ENCODE results near the gene PLPPR1.
"Not testable (repeated sequence)": the region's sequence is repeated elsewhere in the genome, so short reads cannot be mapped to it uniquely, and the experiment has no call there.

Gene PLPPR1

GRCh38 chr9:101121836-101122399 lies 93.4 kb downstream of the PLPPR1 start:
- H3K36me3 ChIP-seq (ENCODE audit: control insufficient read depth, insufficient read depth, low read length) = no peaks in the 10 kb centered on the region
- H3K9me3 ChIP-seq (ENCODE audit: control insufficient read depth, insufficient read depth, low read depth, low read length) = peaks cover 48% of the 10 kb centered on the region
- no peaks in the 10 kb centered on the region for H3K4me1 ChIP-seq (ENCODE audit: control insufficient read depth, insufficient read depth, low read length)
- H3K27ac ChIP-seq (ENCODE audit: low read depth, low read length) = no peak overlapping the region
- no peaks in the 10 kb centered on the region for H3K27me3 ChIP-seq (ENCODE audit: control insufficient read depth, insufficient read depth, low read length)
- no peak overlapping the region for H3K9ac ChIP-seq (ENCODE audit: low read length)
- no peak overlapping the region for H3K4me3 ChIP-seq (ENCODE audit: low read depth, low read length)

- peaks cover 60% of the 10 kb centered on the region for H3K9me3 ChIP-seq (ENCODE audit: control insufficient read depth, insufficient read depth, low read depth, low read length)
- no peaks in the 10 kb centered on the region for H3K36me3 ChIP-seq (ENCODE audit: control insufficient read depth, insufficient read depth, low read length)
- H3K4me1 ChIP-seq (ENCODE audit: control insufficient read depth, insufficient read depth, low read length) = no peaks in the 10 kb centered on the region
- no peak overlapping the region for H3K4me3 ChIP-seq (ENCODE audit: low read depth, low read length)
- no peak overlapping the region for H3K9ac ChIP-seq (ENCODE audit: low read length)
- H3K27me3 ChIP-seq (ENCODE audit: control insufficient read depth, insufficient read depth, low read length) = no peaks in the 10 kb centered on the region
- no peak overlapping the region for H3K27ac ChIP-seq (ENCODE audit: low read depth, low read length)
These were observed 98.0 kb downstream of the PLPPR1 start for GRCh38 chr9:101126556-101126955.

GRCh38 chr9:101127369-101127768 lies 98.8 kb downstream of the PLPPR1 start:
- H3K4me3 ChIP-seq (ENCODE audit: low read depth, low read length); H3K4me1 ChIP-seq (ENCODE audit: control insufficient read depth, insufficient read depth, low read length); H3K36me3 ChIP-seq (ENCODE audit: control insufficient read depth, insufficient read depth, low read length): not testable (repeated sequence)

GRCh38 chr9:101128623-101129022 lies 100.1 kb downstream of the PLPPR1 start:
- Histone ChIP-seq H3K9me3 (ENCODE audit: control insufficient read depth, insufficient read depth, low read depth, low read length) (peaks cover 42% of the 10 kb centered on the region), H3K4me3 (ENCODE audit: low read depth, low read length) (no peak overlapping the region), H3K36me3 (ENCODE audit: control insufficient read depth, insufficient read depth, low read length) (no peaks in the 10 kb centered on the region), H3K4me1 (ENCODE audit: control insufficient read depth, insufficient read depth, low read length) (no peaks in the 10 kb centered on the region), H3K9ac (ENCODE audit: low read length) (no peak overlapping the region), H3K27me3 (ENCODE audit: control insufficient read depth, insufficient read depth, low read length) (no peaks in the 10 kb centered on the region), H3K27ac (ENCODE audit: low read depth, low read length) (no peak overlapping the region)

More at GRCh38 chr9:101127369-101127768, 98.8 kb downstream of the PLPPR1 start:
- not testable (repeated sequence) for H3K27ac ChIP-seq (ENCODE audit: low read depth, low read length); H3K27me3 ChIP-seq (ENCODE audit: control insufficient read depth, insufficient read depth, low read length); H3K9ac ChIP-seq (ENCODE audit: low read length)
- H3K9me3 ChIP-seq (ENCODE audit: control insufficient read depth, insufficient read depth, low read depth, low read length) = peaks cover 54% of the 10 kb centered on the region

- peaks cover 28% of the 10 kb centered on the region for H3K9me3 ChIP-seq (ENCODE audit: control insufficient read depth, insufficient read depth, low read depth, low read length)
- no peak overlapping the region for H3K27ac ChIP-seq (ENCODE audit: low read depth, low read length)
- no peak overlapping the region for H3K4me3 ChIP-seq (ENCODE audit: low read depth, low read length)
- no peak overlapping the region for H3K9ac ChIP-seq (ENCODE audit: low read length)
- H3K27me3 ChIP-seq (ENCODE audit: control insufficient read depth, insufficient read depth, low read length) = no peaks in the 10 kb centered on the region
- no peaks in the 10 kb centered on the region for H3K4me1 ChIP-seq (ENCODE audit: control insufficient read depth, insufficient read depth, low read length)
- H3K36me3 ChIP-seq (ENCODE audit: control insufficient read depth, insufficient read depth, low read length) = no peaks in the 10 kb centered on the region
These were observed 101.5 kb downstream of the PLPPR1 start for GRCh38 chr9:101130054-101130453.

GRCh38 chr9:101131326-101131725 lies 102.8 kb downstream of the PLPPR1 start:
- H3K4me1 ChIP-seq (ENCODE audit: control insufficient read depth, insufficient read depth, low read length) = peaks cover 11% of the 10 kb centered on the region
- no peak overlapping the region for H3K9ac ChIP-seq (ENCODE audit: low read length)
- H3K9me3 ChIP-seq (ENCODE audit: control insufficient read depth, insufficient read depth, low read depth, low read length) = peaks cover 18% of the 10 kb centered on the region
- no peak overlapping the region for H3K4me3 ChIP-seq (ENCODE audit: low read depth, low read length)
- H3K27me3 ChIP-seq (ENCODE audit: control insufficient read depth, insufficient read depth, low read length) = no peaks in the 10 kb centered on the region
- H3K27ac ChIP-seq (ENCODE audit: low read depth, low read length) = no peak overlapping the region
- H3K36me3 ChIP-seq (ENCODE audit: control insufficient read depth, insufficient read depth, low read length) = no peaks in the 10 kb centered on the region

GRCh38 chr9:101132801-101133200 lies 104.3 kb downstream of the PLPPR1 start:
- H3K27me3 ChIP-seq (ENCODE audit: control insufficient read depth, insufficient read depth, low read length) = no peaks in the 10 kb centered on the region
- peaks cover 3% of the 10 kb centered on the region for H3K9me3 ChIP-seq (ENCODE audit: control insufficient read depth, insufficient read depth, low read depth, low read length)
- H3K9ac ChIP-seq (ENCODE audit: low read length) = no peak overlapping the region
- H3K27ac ChIP-seq (ENCODE audit: low read depth, low read length) = no peak overlapping the region
- no peaks in the 10 kb centered on the region for H3K36me3 ChIP-seq (ENCODE audit: control insufficient read depth, insufficient read depth, low read length)
- H3K4me1 ChIP-seq (ENCODE audit: control insufficient read depth, insufficient read depth, low read length) = peaks cover 15% of the 10 kb centered on the region
- no peak overlapping the region for H3K4me3 ChIP-seq (ENCODE audit: low read depth, low read length)

- Histone ChIP-seq H3K27ac (ENCODE audit: low read depth, low read length) (no peak overlapping the region), H3K9ac (ENCODE audit: low read length) (no peak overlapping the region), H3K36me3 (ENCODE audit: control insufficient read depth, insufficient read depth, low read length) (no peaks in the 10 kb centered on the region), H3K4me1 (ENCODE audit: control insufficient read depth, insufficient read depth, low read length) (peaks cover 15% of the 10 kb centered on the region), H3K4me3 (ENCODE audit: low read depth, low read length) (no peak overlapping the region), H3K9me3 (ENCODE audit: control insufficient read depth, insufficient read depth, low read depth, low read length) (no peaks in the 10 kb centered on the region), H3K27me3 (ENCODE audit: control insufficient read depth, insufficient read depth, low read length) (no peaks in the 10 kb centered on the region)
These were observed 110.0 kb downstream of the PLPPR1 start for GRCh38 chr9:101138509-101138908.

- H3K4me3 ChIP-seq (ENCODE audit: low read depth, low read length) = no peak overlapping the region
- H3K4me1 ChIP-seq (ENCODE audit: control insufficient read depth, insufficient read depth, low read length) = peaks cover 15% of the 10 kb centered on the region
- no peak overlapping the region for H3K27ac ChIP-seq (ENCODE audit: low read depth, low read length)
- H3K36me3 ChIP-seq (ENCODE audit: control insufficient read depth, insufficient read depth, low read length) = no peaks in the 10 kb centered on the region
- no peak overlapping the region for H3K9ac ChIP-seq (ENCODE audit: low read length)
- no peaks in the 10 kb centered on the region for H3K9me3 ChIP-seq (ENCODE audit: control insufficient read depth, insufficient read depth, low read depth, low read length)
- H3K27me3 ChIP-seq (ENCODE audit: control insufficient read depth, insufficient read depth, low read length) = no peaks in the 10 kb centered on the region
These were observed 110.6 kb downstream of the PLPPR1 start for GRCh38 chr9:101139082-101139481.

GRCh38 chr9:101140764-101141163 lies 112.2 kb downstream of the PLPPR1 start:
- no peak overlapping the region for H3K27ac ChIP-seq (ENCODE audit: low read depth, low read length)
- no peaks in the 10 kb centered on the region for H3K27me3 ChIP-seq (ENCODE audit: control insufficient read depth, insufficient read depth, low read length)
- H3K9me3 ChIP-seq (ENCODE audit: control insufficient read depth, insufficient read depth, low read depth, low read length) = no peaks in the 10 kb centered on the region
- H3K36me3 ChIP-seq (ENCODE audit: control insufficient read depth, insufficient read depth, low read length) = no peaks in the 10 kb centered on the region
- H3K4me3 ChIP-seq (ENCODE audit: low read depth, low read length) = no peak overlapping the region
- H3K4me1 ChIP-seq (ENCODE audit: control insufficient read depth, insufficient read depth, low read length) = peaks cover 8% of the 10 kb centered on the region
- H3K9ac ChIP-seq (ENCODE audit: low read length) = no peak overlapping the region

GRCh38 chr9:101146508-101146907 lies 118.0 kb downstream of the PLPPR1 start:
- Histone ChIP-seq H3K27me3 (ENCODE audit: control insufficient read depth, insufficient read depth, low read length) (no peaks in the 10 kb centered on the region), H3K9ac (ENCODE audit: low read length) (no peak overlapping the region), H3K9me3 (ENCODE audit: control insufficient read depth, insufficient read depth, low read depth, low read length) (peaks cover 6% of the 10 kb centered on the region), H3K36me3 (ENCODE audit: control insufficient read depth, insufficient read depth, low read length) (no peaks in the 10 kb centered on the region), H3K4me1 (ENCODE audit: control insufficient read depth, insufficient read depth, low read length) (peaks cover 14% of the 10 kb centered on the region), H3K27ac (ENCODE audit: low read depth, low read length) (no peak overlapping the region), H3K4me3 (ENCODE audit: low read depth, low read length) (no peak overlapping the region)

- Histone ChIP-seq H3K27me3 (ENCODE audit: control insufficient read depth, insufficient read depth, low read length) (no peaks in the 10 kb centered on the region), H3K27ac (ENCODE audit: low read depth, low read length) (no peak overlapping the region), H3K4me3 (ENCODE audit: low read depth, low read length) (no peak overlapping the region), H3K9me3 (ENCODE audit: control insufficient read depth, insufficient read depth, low read depth, low read length) (peaks cover 9% of the 10 kb centered on the region), H3K36me3 (ENCODE audit: control insufficient read depth, insufficient read depth, low read length) (no peaks in the 10 kb centered on the region), H3K4me1 (ENCODE audit: control insufficient read depth, insufficient read depth, low read length) (peaks cover 14% of the 10 kb centered on the region), H3K9ac (ENCODE audit: low read length) (no peak overlapping the region)
These were observed 119.8 kb downstream of the PLPPR1 start for GRCh38 chr9:101148344-101148743.
